WERI-Rb-1 (cell line): ENCODE results near the gene CCDC172.

Source experiments
- DNase-seq: peaks from one replicate; pipeline ENCODE4 v3.0.0-alpha.2; 2020
- H3K27ac ChIP-seq: fragments of 250-450 bp; sonication (Bioruptor Pico); 2 replicates; pipeline ENCODE4 v1.5.1; 2020; ENCODE audit warnings: mild to moderate bottlenecking, moderate library complexity
- H3K27me3 ChIP-seq: fragments of 250-450 bp; sonication (Bioruptor Pico); 2 replicates; pipeline ENCODE4 v1.5.1; 2021; ENCODE audit warnings: mild to moderate bottlenecking, low read depth, moderate library complexity; ENCODE audit not compliant: insufficient read depth, severe bottlenecking
- H3K36me3 ChIP-seq: fragments of 250-450 bp; sonication (Bioruptor Pico); 2 replicates; pipeline ENCODE4 v1.5.1; 2020; ENCODE audit warnings: mild to moderate bottlenecking, moderate library complexity
- H3K4me3 ChIP-seq: 2 replicates; pipeline ENCODE4 v1.5.1; 2011; ENCODE audit warnings: low read depth, mild to moderate bottlenecking, control low read depth, low read length
- H3K9me3 ChIP-seq: fragments of 250-450 bp; sonication (Bioruptor Pico); 2 replicates; pipeline ENCODE4 v1.5.1; 2021; ENCODE audit warnings: mild to moderate bottlenecking, moderate library complexity; ENCODE audit not compliant: severe bottlenecking
- TF ChIP-seq, protein P1 (sequence below): IDR thresholded peaks from 2 replicates; pipeline ENCODE4 v1.5.1; 2011; ENCODE audit warnings: low read depth, mild to moderate bottlenecking, control low read depth, inconsistent platforms, low read length

Gene CCDC172, protein sequence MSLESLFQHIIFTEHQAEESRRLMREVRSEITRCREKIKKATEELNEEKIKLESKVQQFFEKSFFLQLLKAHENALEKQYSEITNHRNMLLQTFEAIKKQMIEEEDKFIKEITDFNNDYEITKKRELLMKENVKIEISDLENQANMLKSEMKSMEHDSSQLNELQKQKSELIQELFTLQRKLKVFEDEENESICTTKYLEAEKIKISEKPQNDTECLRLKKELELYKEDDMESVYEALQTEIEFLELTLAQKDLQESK

DNA sequence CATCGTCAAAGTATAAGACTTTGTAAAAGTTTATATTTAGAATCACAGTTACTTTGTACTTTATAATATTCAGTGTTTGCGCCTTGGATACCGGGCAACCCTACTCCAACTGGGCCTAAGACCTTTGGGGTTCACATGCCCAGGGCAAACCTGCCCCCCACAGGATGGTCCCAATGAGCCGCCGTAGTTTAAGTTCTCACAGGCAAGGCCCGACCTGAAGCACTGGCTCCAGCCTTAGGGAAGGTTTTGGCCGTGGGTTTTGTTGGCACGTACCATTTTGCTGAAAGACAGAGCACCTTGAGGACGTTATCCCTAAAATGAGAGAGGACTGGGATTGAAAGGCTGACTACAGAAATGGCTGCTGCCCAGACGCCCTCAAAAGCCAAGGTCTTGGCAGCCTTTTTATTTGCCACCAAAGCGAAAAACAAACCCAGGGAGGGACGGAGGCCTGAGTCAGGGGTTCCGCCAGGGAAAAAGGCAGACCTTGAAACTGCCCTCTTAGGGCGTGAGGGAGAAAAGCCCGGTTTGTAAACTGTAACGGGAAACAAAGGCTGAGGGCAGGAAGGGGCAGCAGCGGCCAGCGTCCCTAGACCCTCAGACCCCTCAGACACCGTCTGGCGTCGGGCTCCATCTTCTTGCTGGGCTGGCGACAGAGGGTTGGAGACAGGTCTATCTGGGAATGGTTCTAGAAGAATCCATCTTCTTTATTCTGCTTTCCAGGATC lies at the start of gene CCDC172:
Gene CCDC172, plus strand, starts transcription at position 222 of the 724 bp plus-strand sequence. CDS start 564 bp downstream, outside the sequence.
- Histone ChIP-seq H3K36me3 (no peaks in the 10 kb centered on the region), H3K27me3 (no peaks in the 10 kb centered on the region), H3K27ac (no peak within 1 kb of the TSS), H3K4me3 (no peak within 1 kb of the TSS), H3K9me3 (no peaks in the 10 kb centered on the region)
- DNase-seq = no peak
- TF ChIP-seq, protein P1, sequence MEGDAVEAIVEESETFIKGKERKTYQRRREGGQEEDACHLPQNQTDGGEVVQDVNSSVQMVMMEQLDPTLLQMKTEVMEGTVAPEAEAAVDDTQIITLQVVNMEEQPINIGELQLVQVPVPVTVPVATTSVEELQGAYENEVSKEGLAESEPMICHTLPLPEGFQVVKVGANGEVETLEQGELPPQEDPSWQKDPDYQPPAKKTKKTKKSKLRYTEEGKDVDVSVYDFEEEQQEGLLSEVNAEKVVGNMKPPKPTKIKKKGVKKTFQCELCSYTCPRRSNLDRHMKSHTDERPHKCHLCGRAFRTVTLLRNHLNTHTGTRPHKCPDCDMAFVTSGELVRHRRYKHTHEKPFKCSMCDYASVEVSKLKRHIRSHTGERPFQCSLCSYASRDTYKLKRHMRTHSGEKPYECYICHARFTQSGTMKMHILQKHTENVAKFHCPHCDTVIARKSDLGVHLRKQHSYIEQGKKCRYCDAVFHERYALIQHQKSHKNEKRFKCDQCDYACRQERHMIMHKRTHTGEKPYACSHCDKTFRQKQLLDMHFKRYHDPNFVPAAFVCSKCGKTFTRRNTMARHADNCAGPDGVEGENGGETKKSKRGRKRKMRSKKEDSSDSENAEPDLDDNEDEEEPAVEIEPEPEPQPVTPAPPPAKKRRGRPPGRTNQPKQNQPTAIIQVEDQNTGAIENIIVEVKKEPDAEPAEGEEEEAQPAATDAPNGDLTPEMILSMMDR = no peak

GRCh38 chr10:116276981-116277380 lies 47.3 kb upstream of the CCDC172 start:
- H3K27me3 ChIP-seq = peaks cover 11% of the 10 kb centered on the region
- TF ChIP-seq, protein P1 = no peak

GRCh38 chr10:116278846-116279245 lies 45.4 kb upstream of the CCDC172 start:
- DNase-seq = peak; percentile 72
- H3K4me3 ChIP-seq = no peak overlapping the region
- no peaks in the 10 kb centered on the region for H3K9me3 ChIP-seq
- TF ChIP-seq, protein P1 = no peak
- H3K27ac ChIP-seq = peak overlapping the region; percentile 46; the same call in 1 of the 2 replicates
- no peaks in the 10 kb centered on the region for H3K27me3 ChIP-seq
- no peaks in the 10 kb centered on the region for H3K36me3 ChIP-seq

More at GRCh38 chr10:116276981-116277380, 47.3 kb upstream of the CCDC172 start:
- Histone ChIP-seq H3K27ac (no peak overlapping the region), H3K36me3 (no peaks in the 10 kb centered on the region), H3K9me3 (no peaks in the 10 kb centered on the region), H3K4me3 (no peak overlapping the region)
- DNase-seq = no peak

DNA sequence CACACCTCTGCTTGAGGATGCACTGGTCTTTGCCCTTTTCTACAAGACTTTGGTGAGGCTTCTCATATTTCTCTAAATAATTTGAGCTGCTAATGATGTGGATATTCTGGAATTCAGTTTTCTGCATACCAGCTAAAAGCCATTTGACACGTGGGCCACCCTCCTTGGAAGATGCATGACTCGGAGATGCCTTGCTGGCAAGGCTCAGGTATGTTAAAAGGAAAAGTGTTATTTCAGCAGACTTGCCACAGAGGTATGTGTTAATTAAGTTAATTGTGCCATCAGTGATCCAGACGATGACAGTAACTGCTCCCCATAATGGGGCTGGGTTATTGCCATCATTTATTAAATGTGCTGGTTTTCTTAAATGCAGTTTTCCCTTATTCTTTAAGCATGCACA lies 42.5 kb upstream of the CCDC172 start:
- Histone ChIP-seq H3K27me3 (no peaks in the 10 kb centered on the region), H3K9me3 (no peaks in the 10 kb centered on the region), H3K27ac (no peak overlapping the region), H3K4me3 (no peak overlapping the region), H3K36me3 (no peaks in the 10 kb centered on the region)
- DNase-seq = no peak
- TF ChIP-seq, protein P1 = no peak

- no peak for DNase-seq
- Histone ChIP-seq H3K27me3 (no peaks in the 10 kb centered on the region), H3K27ac (no peak overlapping the region), H3K9me3 (no peaks in the 10 kb centered on the region), H3K4me3 (no peak overlapping the region), H3K36me3 (no peaks in the 10 kb centered on the region)
- TF ChIP-seq, protein P1 = no peak
Measured at GRCh38 chr10:116286626-116287200, 37.5 kb upstream of the CCDC172 start.
